Aorta (tissue), 5 donors: ENCODE measurements around the gene SEPTIN5. TPM values are rescaled to one million over a fixed set of nuclear protein-coding genes. Genes with fewer than 3 reads are reported as not detected.
A peak's percentile ranks its signal among the peaks of the same experiment; 100 is the strongest.

Source experiments
- ATAC-seq: fragments of 200-7000 bp; cut with Tn5 transposase; one replicate; pipeline ENCODE4 v1.9.1; 2022; ENCODE audit warnings: moderate library complexity; ENCODE audit not compliant: low FRiP score
- DNase-seq, 2 donors: peaks; one replicate each; pipeline ENCODE4 v3.0.0-alpha.2; 2020
- H3K27ac ChIP-seq, 2 donors: one replicate each; pipeline ENCODE4 v1.5.1; 2013; ENCODE audit warnings: low read length in 2 of 2, mild to moderate bottlenecking in 2 of 2, moderate library complexity in 2 of 2, control low read depth in 1 of 2, inconsistent platforms in 1 of 2, low read depth in 1 of 2
- H3K27me3 ChIP-seq, 2 donors: one replicate each; pipeline ENCODE4 v1.6.1; 2013; ENCODE audit warnings: control low read depth in 1 of 2, low read length in 1 of 2, mild to moderate bottlenecking in 1 of 2, moderate library complexity in 1 of 2; ENCODE audit not compliant: insufficient read depth in 2 of 2, control insufficient read depth in 1 of 2
- H3K36me3 ChIP-seq, 2 donors: one replicate each; pipeline ENCODE4 v1.6.1; 2013; ENCODE audit warnings: control low read depth in 1 of 2, low read length in 1 of 2, mild to moderate bottlenecking in 1 of 2; ENCODE audit not compliant: insufficient read depth in 2 of 2, control insufficient read depth in 1 of 2
- H3K4me1 ChIP-seq, 2 donors: one replicate each; pipeline ENCODE4 v1.6.1; 2013; ENCODE audit warnings: low read length in 2 of 2, control low read depth in 1 of 2, mild to moderate bottlenecking in 1 of 2, moderate library complexity in 1 of 2; ENCODE audit not compliant: insufficient read depth in 2 of 2, control insufficient read depth in 1 of 2
- H3K4me3 ChIP-seq, 2 donors: one replicate each; pipeline ENCODE4 v1.5.1; 2013; ENCODE audit warnings: low read length in 2 of 2, control low read depth in 1 of 2, mild to moderate bottlenecking in 1 of 2
- H3K9me3 ChIP-seq: one replicate; pipeline ENCODE4 v1.6.1; 2013; ENCODE audit warnings: mild to moderate bottlenecking, low read length; ENCODE audit not compliant: control insufficient read depth
- WGBS, 2 donors: extraction: QIAGEN DNeasy Blood & Tissue Kit; methylation state at CpG; one replicate each; pipeline ENCODE4 v1.1.7; 2013; 5-methylcytosine and 5-hydroxymethylcytosine counted together
- intact Hi-C, 2 donors: fragments of 100-400 bp; cut with DNase I; formaldehyde crosslinking; loops; one replicate each; pipeline versions ENCODE4 v1.14.2 to v1.15.0; 2022
- polyA plus RNA-seq, 2 donors: library from polyadenylated mRNA; stranded (reverse); fragments of 200-250 nt; gene quantifications; one replicate each; pipeline ENCODE4 v1.2.3, GENCODE V29; 2013
- total RNA-seq, 2 donors: library from RNA; stranded (reverse); fragmentation: NEBNext Ultra II Directional; extraction: Animal tissue kit (Norgen Biotek cat#: 25700); gene quantifications; one replicate each; pipeline ENCODE4 v1.2.1, GENCODE V29; 2021
- donor health status: healthy with polysubstance abuse.
- donor health status: Bipolar disorder and iron deficiency.
- donor health status: DM: no; HTN: no; CAD: no.
- donor health status: DM: no; HTN: no; CAD: no.
- donor health status: DM: yes; HTN: yes; CAD: no.

Gene SEPTIN5
- total and polyA plus RNA-seq, 4 donors, result 26.9 to 63.3 (median 37.0) TPM

- H3K27ac ChIP-seq, result no peak overlapping the region
- WGBS, 2 donors, result 35 to 36% methylated on average over 14 of the region's 14 CpGs
- no peaks in the 10 kb centered on the region for H3K4me1 ChIP-seq
- peak; percentile 67 to 88 for DNase-seq
- H3K27me3 ChIP-seq, result no peaks in the 10 kb centered on the region
- H3K36me3 ChIP-seq, result no peaks in the 10 kb centered on the region
- ATAC-seq, result peak; percentile 89
- H3K9me3 ChIP-seq, result no peaks in the 10 kb centered on the region
- intact Hi-C loops, result loop anchor here in 1 of 2 donors (2.0 kb wide), 1 partner anchor 37 kb away; no protein-coding TSS in a partner anchor
- H3K4me3 ChIP-seq, result no peak overlapping the region
Observed at GRCh38 chr22:19679522-19680101, 34.7 kb upstream of the SEPTIN5 start.

GRCh38 chr22:19680287-19680881 lies 33.9 kb upstream of the SEPTIN5 start:
- H3K9me3 ChIP-seq, result no peaks in the 10 kb centered on the region
- 92% methylated on average over 16 of the region's 16 CpGs for WGBS, 2 donors
- ATAC-seq (no peak), DNase-seq (no peak)
- no peak overlapping the region for H3K27ac ChIP-seq
- H3K27me3 ChIP-seq, result no peaks in the 10 kb centered on the region
- intact Hi-C loops, result no loop called here
- H3K36me3 ChIP-seq, result no peaks in the 10 kb centered on the region
- no peaks in the 10 kb centered on the region for H3K4me1 ChIP-seq
- no peak overlapping the region for H3K4me3 ChIP-seq

GRCh38 chr22:19680911-19681862 lies 33.1 kb upstream of the SEPTIN5 start:
- H3K36me3 ChIP-seq, result no peaks in the 10 kb centered on the region
- H3K4me3 ChIP-seq, result no peak overlapping the region
- DNase-seq, result no peak
- no peak overlapping the region for H3K27ac ChIP-seq
- 95 to 96% methylated on average over 11 of the region's 11 CpGs for WGBS, 2 donors
- intact Hi-C loops, result no loop called here
- H3K9me3 ChIP-seq, result no peaks in the 10 kb centered on the region
- H3K27me3 ChIP-seq, result no peaks in the 10 kb centered on the region
- no peak for ATAC-seq
- H3K4me1 ChIP-seq, result no peaks in the 10 kb centered on the region

GRCh38 chr22:19681863-19682245 lies 32.4 kb upstream of the SEPTIN5 start:
- no peaks in the 10 kb centered on the region for H3K27me3 ChIP-seq
- H3K27ac ChIP-seq, result no peak overlapping the region
- no peaks in the 10 kb centered on the region for H3K9me3 ChIP-seq
- H3K4me3 ChIP-seq, result no peak overlapping the region
- no peak for ATAC-seq
- WGBS, 2 donors, result 84 to 91% methylated on average over 6 of the region's 6 CpGs
- intact Hi-C loops, result no loop called here
- H3K4me1 ChIP-seq, result no peaks in the 10 kb centered on the region
- no peak for DNase-seq
- no peaks in the 10 kb centered on the region for H3K36me3 ChIP-seq

- no peak overlapping the region for H3K4me3 ChIP-seq
- DNase-seq (no peak), ATAC-seq (no peak)
- H3K9me3 ChIP-seq, result no peaks in the 10 kb centered on the region
- no peaks in the 10 kb centered on the region for H3K4me1 ChIP-seq
- no peaks in the 10 kb centered on the region for H3K36me3 ChIP-seq
- H3K27ac ChIP-seq, result no peak overlapping the region
- intact Hi-C loops, result no loop called here
- WGBS, 2 donors, result 94 to 96% methylated on average over 7 of the region's 7 CpGs
- no peaks in the 10 kb centered on the region for H3K27me3 ChIP-seq
Observed at GRCh38 chr22:19686946-19687345, 27.4 kb upstream of the SEPTIN5 start.

GRCh38 chr22:19687561-19688300 lies 26.6 kb upstream of the SEPTIN5 start:
- 88 to 92% methylated on average over 22 of the region's 22 CpGs for WGBS, 2 donors
- DNase-seq, result peak in 1 of 2 donors; percentile 78

GRCh38 chr22:19688301-19689290 lies 25.7 kb upstream of the SEPTIN5 start:
- H3K27ac ChIP-seq, result no peak overlapping the region
- intact Hi-C loops, result no loop called here
- 85 to 87% methylated on average over 21 of the region's 21 CpGs for WGBS, 2 donors
- no peak overlapping the region for H3K4me3 ChIP-seq
- peak; percentile 25 for ATAC-seq
- H3K9me3 ChIP-seq, result no peaks in the 10 kb centered on the region
- no peaks in the 10 kb centered on the region for H3K36me3 ChIP-seq
- no peak for DNase-seq
- no peaks in the 10 kb centered on the region for H3K4me1 ChIP-seq
- H3K27me3 ChIP-seq, result no peaks in the 10 kb centered on the region

More at GRCh38 chr22:19687561-19688300, 26.6 kb upstream of the SEPTIN5 start:
- intact Hi-C loops, result no loop called here
- Histone ChIP-seq H3K36me3 (no peaks in the 10 kb centered on the region), H3K27me3 (no peaks in the 10 kb centered on the region), H3K27ac (no peak overlapping the region), H3K4me1 (no peaks in the 10 kb centered on the region), H3K9me3 (no peaks in the 10 kb centered on the region), H3K4me3 (no peak overlapping the region)
- ATAC-seq, result peak; percentile 57
